Measurements from ENCODE around the gene TRAP1. TPM values are rescaled to one million over a fixed set of nuclear protein-coding genes. Genes with fewer than 3 reads are reported as not detected.

Gene TRAP1
- polyA plus RNA-seq, 6 donors from 2014 or later: 31.2 to 54.4 (median 39.8) TPM

DNA sequence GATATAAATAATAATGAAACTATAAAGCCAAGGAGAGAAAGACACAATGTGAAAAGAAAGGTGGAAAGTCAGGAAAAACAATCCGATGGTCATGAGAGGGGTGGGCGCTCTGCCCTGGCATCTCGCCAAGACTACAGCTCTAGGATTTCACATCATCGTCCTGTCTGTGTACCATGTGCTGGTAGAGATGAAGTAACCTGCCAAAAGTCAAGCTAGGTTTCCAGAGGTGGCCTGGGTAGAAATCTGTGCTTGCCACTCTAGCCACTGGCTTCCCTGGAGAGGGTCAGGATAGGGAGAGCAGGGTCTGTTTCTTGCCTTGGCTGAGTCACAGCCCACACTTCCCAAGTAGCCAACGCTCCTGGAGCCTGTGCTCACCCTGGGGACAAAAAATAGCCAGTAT lies 31.0 kb upstream of the TRAP1 start:
- no peak for DNase-seq
- no peak overlapping the region for H3K4me3 Mint-ChIP-seq
- no peak for ATAC-seq (ENCODE audit: low read depth in 2 of 2)
- H3K27ac Mint-ChIP-seq: peak overlapping the region in 2 of 6 donors; percentile 47 to 76
- H3K36me3 Mint-ChIP-seq: peaks cover 14 to 24% of the 10 kb centered on the region in 2 donors
- H3K4me1 Mint-ChIP-seq: peaks cover 7 to 19% (median 14%) of the 10 kb centered on the region in 3 donors
- no peaks in the 10 kb centered on the region for H3K27me3 Mint-ChIP-seq
- H3K9me3 Mint-ChIP-seq: no peaks in the 10 kb centered on the region

DNA sequence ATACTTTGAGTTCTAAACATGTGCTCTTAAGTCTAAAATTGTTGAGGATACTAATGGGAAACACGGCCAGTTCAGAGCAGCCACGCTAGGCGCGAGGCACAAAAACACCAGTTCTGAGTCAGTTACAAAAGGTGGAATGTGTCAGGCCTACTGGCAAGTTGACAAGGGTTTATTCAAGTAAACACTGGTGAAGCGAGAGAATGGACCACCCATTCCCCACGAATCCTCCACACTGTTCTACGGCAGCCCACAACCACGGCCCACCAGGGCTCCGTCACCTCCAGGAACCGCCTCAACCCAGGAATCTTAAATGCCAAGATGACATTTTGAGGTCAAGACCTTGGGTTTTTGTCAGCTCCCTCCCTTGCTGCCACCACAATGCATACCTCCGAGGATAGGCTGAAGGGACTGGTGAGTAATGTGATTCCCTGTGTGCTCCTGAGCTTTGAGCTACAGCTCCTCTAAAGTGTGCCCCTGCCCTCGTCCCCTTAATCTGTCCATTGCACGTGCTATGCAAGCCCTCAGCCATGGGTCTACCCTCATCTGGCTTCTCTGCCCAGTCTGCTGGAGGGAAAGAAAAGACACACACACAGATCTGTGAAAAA lies 28.5 kb upstream of the TRAP1 start:
- Mint-ChIP-seq H3K4me1 (peaks cover 0 to 11% (median 9%) of the 10 kb centered on the region in 3 donors), H3K4me3 (no peak overlapping the region), H3K27me3 (no peaks in the 10 kb centered on the region), H3K9me3 (no peaks in the 10 kb centered on the region), H3K36me3 (peaks cover 20 to 23% of the 10 kb centered on the region in 2 donors), H3K27ac (peak overlapping the region in 2 of 6 donors; percentile 58 to 81)
- ATAC-seq (ENCODE audit: low read depth in 2 of 2) (no peak), DNase-seq (no peak)

DNA sequence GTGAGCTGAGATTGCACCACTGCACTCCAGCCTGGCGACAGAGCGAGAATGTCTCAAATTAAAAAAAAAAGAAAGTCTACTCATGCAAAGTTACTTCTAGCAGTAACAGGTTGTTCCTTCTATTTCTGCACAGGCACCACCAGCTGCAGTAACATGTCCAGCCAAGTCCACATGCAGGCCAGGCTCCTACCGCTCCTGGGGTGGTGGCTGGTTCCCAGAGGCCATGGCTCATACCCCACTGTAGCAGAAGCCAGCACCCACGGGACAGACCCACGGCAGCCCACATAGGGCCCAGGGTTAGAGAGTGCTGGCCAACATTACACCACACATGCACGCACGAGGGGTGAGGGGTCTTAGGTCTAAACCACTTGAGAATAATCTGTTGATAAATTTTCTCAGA lies 26.7 kb upstream of the TRAP1 start:
- Mint-ChIP-seq H3K27ac (no peak overlapping the region), H3K9me3 (no peaks in the 10 kb centered on the region), H3K4me3 (peak overlapping the region in 1 of 8 donors; percentile 34), H3K4me1 (peaks cover 0 to 5% (median 0%) of the 10 kb centered on the region in 3 donors), H3K27me3 (no peaks in the 10 kb centered on the region), H3K36me3 (peaks cover 16 to 22% of the 10 kb centered on the region in 2 donors)
- ATAC-seq (ENCODE audit: low read depth in 2 of 2) (no peak), DNase-seq (no peak)

DNA sequence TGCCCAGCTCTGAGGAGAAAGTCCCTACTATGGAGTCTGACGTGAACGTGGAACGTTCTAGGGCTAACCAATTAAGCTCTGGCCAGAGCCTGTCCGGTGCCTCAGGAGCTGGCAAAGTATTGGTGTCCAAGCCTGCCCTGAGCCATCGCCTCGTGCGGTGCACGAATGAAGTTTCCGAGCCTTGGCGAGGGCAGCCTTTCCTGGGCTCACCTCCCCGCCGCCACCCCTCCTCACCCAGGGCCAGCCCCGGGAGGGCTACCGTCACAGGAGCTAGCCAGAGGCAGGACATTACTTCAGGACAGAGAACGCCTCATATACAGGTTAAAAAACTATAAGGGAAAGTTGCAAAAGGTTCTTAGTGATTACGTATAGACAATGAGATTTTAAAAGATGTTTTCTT lies 23.6 kb upstream of the TRAP1 start:
- Mint-ChIP-seq H3K9me3 (no peaks in the 10 kb centered on the region), H3K4me1 (peaks cover 0 to under 1% (median 0%) of the 10 kb centered on the region in 3 donors), H3K4me3 (no peak overlapping the region), H3K36me3 (peaks cover 24 to 34% of the 10 kb centered on the region in 2 donors), H3K27me3 (no peaks in the 10 kb centered on the region), H3K27ac (no peak overlapping the region)
- no peak for ATAC-seq (ENCODE audit: low read depth in 2 of 2)
- no peak for DNase-seq

DNA sequence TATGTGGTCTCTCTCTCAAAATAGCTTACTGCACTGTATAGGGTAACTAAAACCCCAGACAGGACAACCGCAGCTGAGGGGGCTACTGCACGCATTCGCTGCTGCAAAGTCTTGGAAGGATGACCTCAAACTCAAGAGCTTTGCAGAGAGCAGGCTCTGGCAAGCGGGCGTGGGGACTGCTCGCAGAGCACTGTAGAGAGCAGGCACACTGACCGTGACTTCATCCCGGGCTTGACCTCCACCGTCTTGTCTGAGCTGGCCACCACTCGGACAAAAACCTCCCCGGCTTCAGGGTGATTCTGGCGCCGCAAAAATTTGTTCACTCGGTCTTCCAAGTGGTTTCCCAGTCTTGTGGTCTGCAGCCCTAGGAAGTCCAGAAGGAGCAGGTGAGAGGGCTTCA lies 22.9 kb upstream of the TRAP1 start:
- DNase-seq: no peak
- H3K4me3 Mint-ChIP-seq: peak overlapping the region in 1 of 8 donors; percentile 33
- H3K27ac Mint-ChIP-seq: no peak overlapping the region
- H3K36me3 Mint-ChIP-seq: peaks cover 29 to 32% of the 10 kb centered on the region in 2 donors
- H3K4me1 Mint-ChIP-seq: peaks cover 0 to 3% (median 0%) of the 10 kb centered on the region in 3 donors
- ATAC-seq (ENCODE audit: low read depth in 2 of 2): no peak
- no peaks in the 10 kb centered on the region for H3K27me3 Mint-ChIP-seq
- H3K9me3 Mint-ChIP-seq: no peaks in the 10 kb centered on the region

DNA sequence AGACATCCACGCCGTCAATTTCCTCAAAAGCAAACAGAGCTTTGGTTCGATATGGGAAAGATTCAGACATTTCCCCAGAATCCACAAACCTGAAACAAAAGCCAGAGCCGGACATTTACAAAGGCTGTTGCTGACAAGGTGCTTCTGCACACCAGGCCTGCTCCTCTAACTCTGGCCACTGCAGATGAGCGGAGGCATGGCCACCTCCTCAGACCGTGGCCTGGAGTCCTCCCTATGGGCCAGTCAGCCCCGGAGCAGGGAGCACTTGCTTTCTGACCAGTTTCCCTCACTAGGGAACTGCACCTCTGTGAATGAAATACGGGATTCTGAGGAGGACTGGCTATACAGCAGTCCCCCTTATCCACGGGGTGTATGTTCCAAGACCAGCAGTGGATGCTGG lies 22.3 kb upstream of the TRAP1 start:
- Mint-ChIP-seq H3K4me1 (peaks cover 0 to 3% (median 0%) of the 10 kb centered on the region in 3 donors), H3K9me3 (peaks cover 0 to 2% (median 0%) of the 10 kb centered on the region in 7 donors), H3K27ac (peak overlapping the region in 2 of 6 donors; percentile 60 to 84), H3K36me3 (peaks cover 30 to 34% of the 10 kb centered on the region in 2 donors), H3K27me3 (no peaks in the 10 kb centered on the region), H3K4me3 (no peak overlapping the region)
- ATAC-seq (ENCODE audit: low read depth in 2 of 2) (no peak), DNase-seq (no peak)

DNA sequence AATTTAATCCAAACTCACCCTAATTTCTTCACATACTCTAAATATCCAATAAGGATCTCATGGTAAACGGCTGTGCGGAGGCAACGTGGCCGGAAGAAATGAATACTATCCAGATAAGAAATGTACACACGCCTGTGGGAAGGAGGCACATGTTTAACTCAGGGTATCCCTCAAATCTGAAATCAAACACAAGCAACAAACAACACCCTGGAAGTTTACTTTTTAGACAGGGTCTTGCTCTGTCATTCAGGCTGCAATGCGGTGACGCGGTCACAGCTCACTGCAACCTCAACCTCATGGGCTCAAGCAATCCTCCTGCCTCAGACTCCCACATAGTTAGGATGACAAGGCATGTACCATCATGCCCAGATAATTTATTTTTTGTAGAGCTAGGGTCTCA lies 21.2 kb upstream of the TRAP1 start:
- Mint-ChIP-seq H3K4me1 (peaks cover 0 to 3% (median 0%) of the 10 kb centered on the region in 3 donors), H3K36me3 (peaks cover 34 to 36% of the 10 kb centered on the region in 2 donors), H3K27me3 (no peaks in the 10 kb centered on the region), H3K27ac (peak overlapping the region in 2 of 6 donors; percentile 20 to 64), H3K4me3 (no peak overlapping the region), H3K9me3 (peaks cover 0 to 2% (median 0%) of the 10 kb centered on the region in 7 donors)
- DNase-seq (no peak), ATAC-seq (ENCODE audit: low read depth in 2 of 2) (no peak)

DNA sequence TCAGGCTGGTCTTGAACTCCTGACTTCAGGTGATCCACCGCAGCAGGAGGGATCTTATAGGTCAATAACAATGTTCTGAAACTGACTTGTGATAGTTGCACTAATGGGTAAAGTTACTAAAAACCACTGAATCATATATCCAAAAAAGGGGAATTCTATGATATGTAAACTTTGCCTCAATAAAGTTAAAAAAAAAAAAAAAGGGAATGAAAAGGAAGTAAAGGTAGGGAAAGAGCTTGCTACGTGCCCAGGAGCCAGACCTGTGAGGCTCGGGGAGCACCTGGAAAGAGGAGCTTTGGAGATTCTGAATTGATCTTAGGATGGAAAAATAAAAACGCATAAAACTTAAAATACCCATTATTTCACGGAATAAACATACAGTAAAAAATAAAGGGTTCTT lies 20.8 kb upstream of the TRAP1 start:
- H3K27me3 Mint-ChIP-seq: no peaks in the 10 kb centered on the region
- H3K36me3 Mint-ChIP-seq: peaks cover 34 to 36% of the 10 kb centered on the region in 2 donors
- no peak for ATAC-seq (ENCODE audit: low read depth in 2 of 2)
- DNase-seq: no peak
- peak overlapping the region in 1 of 8 donors; percentile 19 for H3K4me3 Mint-ChIP-seq
- H3K27ac Mint-ChIP-seq: peak overlapping the region in 2 of 6 donors; percentile 64 to 70
- peaks cover 0 to 2% (median 0%) of the 10 kb centered on the region in 7 donors for H3K9me3 Mint-ChIP-seq
- peaks cover 0 to 3% (median 0%) of the 10 kb centered on the region in 3 donors for H3K4me1 Mint-ChIP-seq

DNA sequence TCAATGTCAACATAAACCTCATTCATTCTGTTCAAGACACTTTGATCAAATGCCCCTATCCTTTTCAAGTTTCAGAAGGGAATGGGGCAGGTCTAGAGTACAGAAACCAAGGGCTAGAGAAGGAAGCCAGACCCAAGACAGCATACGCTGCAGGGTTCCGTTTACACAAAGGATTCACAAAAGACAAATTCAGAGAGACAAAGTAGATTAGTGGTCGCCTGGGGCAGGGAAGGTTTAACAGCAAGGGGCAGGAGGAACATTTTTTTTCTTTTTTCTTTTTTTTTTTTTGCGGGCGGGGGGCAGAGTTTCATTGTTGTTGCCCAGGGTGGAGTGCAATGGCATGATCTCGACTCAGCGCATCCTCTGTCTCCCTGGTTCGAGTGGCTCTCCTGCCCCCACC lies 19.9 kb upstream of the TRAP1 start:
- H3K4me3 Mint-ChIP-seq: no peak overlapping the region
- ATAC-seq (ENCODE audit: low read depth in 2 of 2) (no peak), DNase-seq (no peak)
- H3K36me3 Mint-ChIP-seq: peaks cover 30 to 32% of the 10 kb centered on the region in 2 donors
- peak overlapping the region in 3 of 6 donors; percentile 64 to 97 (median 73) for H3K27ac Mint-ChIP-seq
- H3K9me3 Mint-ChIP-seq: peaks cover 0 to 2% (median 0%) of the 10 kb centered on the region in 7 donors
- H3K27me3 Mint-ChIP-seq: no peaks in the 10 kb centered on the region
- H3K4me1 Mint-ChIP-seq: peaks cover 0 to 3% (median 0%) of the 10 kb centered on the region in 3 donors

DNA sequence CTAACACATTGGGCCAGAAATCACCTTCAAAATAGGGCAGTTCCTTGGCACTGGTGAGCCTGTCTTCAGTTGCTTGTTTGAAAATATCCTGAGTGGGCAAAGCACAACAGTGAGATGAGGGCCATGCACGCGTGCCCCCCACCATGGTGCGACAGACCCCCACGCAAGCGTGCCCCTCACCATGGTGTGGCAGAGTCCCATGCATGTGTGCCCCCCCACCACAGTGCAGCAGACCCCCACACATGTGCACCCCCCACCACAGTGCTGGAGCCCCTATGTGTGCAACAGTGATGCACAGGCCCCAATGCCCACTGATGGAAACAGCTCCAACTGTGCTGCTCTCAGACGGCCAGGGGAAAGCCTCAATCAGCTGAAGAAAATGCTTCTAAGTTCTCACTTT lies 18.8 kb upstream of the TRAP1 start:
- peaks cover 27 to 34% of the 10 kb centered on the region in 2 donors for H3K36me3 Mint-ChIP-seq
- ATAC-seq (ENCODE audit: low read depth in 2 of 2) (no peak), DNase-seq (no peak)
- peaks cover 0 to 2% (median 0%) of the 10 kb centered on the region in 7 donors for H3K9me3 Mint-ChIP-seq
- H3K27ac Mint-ChIP-seq: peak overlapping the region in 1 of 6 donors; percentile 82
- H3K4me3 Mint-ChIP-seq: no peak overlapping the region
- H3K4me1 Mint-ChIP-seq: peaks cover 0 to 3% (median 0%) of the 10 kb centered on the region in 3 donors
- H3K27me3 Mint-ChIP-seq: no peaks in the 10 kb centered on the region

DNA sequence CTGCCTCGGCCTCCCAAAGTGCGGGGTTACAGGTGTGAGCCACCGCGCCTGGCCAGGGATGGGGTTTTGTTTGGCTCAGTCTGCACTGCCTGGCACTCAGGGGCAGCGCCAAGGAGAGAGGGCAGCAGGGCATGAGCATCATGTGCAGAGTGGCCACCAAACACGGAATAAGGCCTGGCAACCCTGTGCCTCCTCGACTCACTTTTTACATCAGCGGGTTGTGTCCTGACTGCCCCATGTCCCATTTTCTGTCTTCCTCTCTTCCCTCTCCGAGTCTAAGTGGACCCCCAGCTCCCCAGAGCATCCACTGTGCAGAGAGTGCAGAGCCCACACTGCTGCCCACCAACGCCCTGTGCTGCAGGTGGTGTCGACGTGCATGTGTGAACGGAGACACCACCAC lies 18.2 kb upstream of the TRAP1 start:
- Mint-ChIP-seq H3K27ac (peak overlapping the region in 3 of 6 donors; percentile 47 to 73 (median 69)), H3K27me3 (no peaks in the 10 kb centered on the region), H3K9me3 (peaks cover 0 to 2% (median 0%) of the 10 kb centered on the region in 7 donors), H3K36me3 (peaks cover 28 to 37% of the 10 kb centered on the region in 2 donors), H3K4me3 (no peak overlapping the region), H3K4me1 (peaks cover 0 to 3% (median 0%) of the 10 kb centered on the region in 3 donors)
- no peak for DNase-seq
- no peak for ATAC-seq (ENCODE audit: low read depth in 2 of 2)

DNA sequence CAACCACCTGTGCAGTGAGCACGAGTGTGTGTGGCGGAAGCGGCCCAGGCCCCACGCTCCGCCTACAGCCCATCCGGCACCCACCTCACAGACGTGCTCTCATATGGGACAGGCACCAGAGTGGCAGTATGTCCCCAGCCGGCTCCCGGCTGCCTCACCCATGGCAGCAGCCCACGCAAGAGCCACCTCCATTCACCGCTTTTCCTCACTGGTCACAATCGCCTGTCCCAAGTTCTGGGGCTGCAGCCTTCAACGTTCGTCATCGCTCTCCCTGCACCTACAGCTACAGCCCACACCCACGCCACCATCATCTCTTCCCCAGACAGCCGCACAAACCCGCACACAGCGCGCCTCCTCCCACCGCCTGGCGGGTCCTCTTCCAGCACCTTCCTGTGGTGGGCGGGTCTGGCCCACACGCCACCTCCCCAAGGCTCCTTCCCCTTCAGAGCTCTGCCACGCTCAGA lies 17.5 kb upstream of the TRAP1 start:
- Mint-ChIP-seq H3K27ac (peak overlapping the region in 2 of 6 donors; percentile 83 to 94), H3K36me3 (peaks cover 28 to 45% of the 10 kb centered on the region in 2 donors), H3K4me1 (peaks cover 0 to 3% (median 0%) of the 10 kb centered on the region in 3 donors), H3K4me3 (no peak overlapping the region), H3K9me3 (peaks cover 0 to 2% (median 0%) of the 10 kb centered on the region in 7 donors), H3K27me3 (no peaks in the 10 kb centered on the region)
- ATAC-seq (ENCODE audit: low read depth in 2 of 2) (no peak), DNase-seq (no peak)

DNA sequence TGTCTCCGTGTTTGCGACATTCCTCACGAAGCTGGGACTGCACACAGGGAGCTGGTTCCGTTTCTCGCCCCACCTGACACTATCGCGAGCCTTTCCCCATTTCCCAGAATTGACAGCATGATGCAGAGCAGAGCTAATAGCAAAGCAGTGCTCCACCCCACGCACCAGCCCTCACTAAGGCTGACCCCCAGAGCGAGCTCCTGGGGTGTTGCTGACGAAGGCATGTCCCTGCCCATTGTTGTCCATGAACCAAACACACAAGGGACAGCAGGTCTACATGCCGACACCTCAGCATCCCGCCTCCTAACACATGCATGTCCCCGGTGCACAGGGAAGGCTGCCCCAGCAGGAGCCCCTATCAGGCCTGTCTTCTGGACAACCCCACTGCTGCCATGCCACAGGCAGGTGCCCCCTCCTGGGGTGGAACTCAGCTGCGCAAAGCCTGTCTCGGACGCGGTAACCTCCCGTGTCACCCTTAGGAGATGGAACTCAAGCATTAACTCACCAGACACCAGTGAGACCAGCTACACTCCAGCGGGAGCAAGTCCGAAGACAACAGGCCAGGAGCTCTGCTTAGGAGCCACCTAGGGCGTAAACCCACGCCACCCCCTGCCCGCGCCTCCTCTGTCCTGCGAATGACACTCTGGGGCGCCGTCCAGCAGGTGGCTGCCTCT lies 16.9 kb upstream of the TRAP1 start:
- DNase-seq (no peak), ATAC-seq (ENCODE audit: low read depth in 2 of 2) (no peak)
- peak overlapping the region in 1 of 6 donors; percentile 94 for H3K27ac Mint-ChIP-seq
- H3K4me3 Mint-ChIP-seq: peak overlapping the region in 1 of 8 donors; percentile 42
- peaks cover 25 to 46% of the 10 kb centered on the region in 2 donors for H3K36me3 Mint-ChIP-seq
- H3K27me3 Mint-ChIP-seq: no peaks in the 10 kb centered on the region
- H3K9me3 Mint-ChIP-seq: peaks cover 0 to 2% (median 0%) of the 10 kb centered on the region in 7 donors
- peaks cover 0 to 3% (median 0%) of the 10 kb centered on the region in 3 donors for H3K4me1 Mint-ChIP-seq
